ENCODE results near the gene H2BK1.

- TF ChIP-seq CTCF (conservative IDR thresholded peaks at IDR 0.05), result no peak
- TF ChIP-seq ZFX (IDR thresholded peaks at IDR 0.05), result no peak
Measured at GRCh38 chr7:151211155-151211772, 976 bp upstream of the H2BK1 start.
